Aortic smooth muscle cell (primary cell): ENCODE results near the gene TPRN. TPM values are rescaled to one million over a fixed set of nuclear protein-coding genes. Genes with fewer than 3 reads are reported as not detected.

Experiments
- total RNA-seq: library from RNA; depleted of rRNA; stranded (reverse); fragments of >200 nt; gene quantifications from 2 replicates; pipeline ENCODE4 v1.2.3, GENCODE V29; 2014

Gene TPRN, protein sequence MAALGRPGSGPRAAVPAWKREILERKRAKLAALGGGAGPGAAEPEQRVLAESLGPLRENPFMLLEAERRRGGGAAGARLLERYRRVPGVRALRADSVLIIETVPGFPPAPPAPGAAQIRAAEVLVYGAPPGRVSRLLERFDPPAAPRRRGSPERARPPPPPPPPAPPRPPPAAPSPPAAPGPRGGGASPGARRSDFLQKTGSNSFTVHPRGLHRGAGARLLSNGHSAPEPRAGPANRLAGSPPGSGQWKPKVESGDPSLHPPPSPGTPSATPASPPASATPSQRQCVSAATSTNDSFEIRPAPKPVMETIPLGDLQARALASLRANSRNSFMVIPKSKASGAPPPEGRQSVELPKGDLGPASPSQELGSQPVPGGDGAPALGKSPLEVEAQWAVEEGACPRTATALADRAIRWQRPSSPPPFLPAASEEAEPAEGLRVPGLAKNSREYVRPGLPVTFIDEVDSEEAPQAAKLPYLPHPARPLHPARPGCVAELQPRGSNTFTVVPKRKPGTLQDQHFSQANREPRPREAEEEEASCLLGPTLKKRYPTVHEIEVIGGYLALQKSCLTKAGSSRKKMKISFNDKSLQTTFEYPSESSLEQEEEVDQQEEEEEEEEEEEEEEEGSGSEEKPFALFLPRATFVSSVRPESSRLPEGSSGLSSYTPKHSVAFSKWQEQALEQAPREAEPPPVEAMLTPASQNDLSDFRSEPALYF
- 5.2 and 5.8 TPM in 2 replicates for total RNA-seq

DNA sequence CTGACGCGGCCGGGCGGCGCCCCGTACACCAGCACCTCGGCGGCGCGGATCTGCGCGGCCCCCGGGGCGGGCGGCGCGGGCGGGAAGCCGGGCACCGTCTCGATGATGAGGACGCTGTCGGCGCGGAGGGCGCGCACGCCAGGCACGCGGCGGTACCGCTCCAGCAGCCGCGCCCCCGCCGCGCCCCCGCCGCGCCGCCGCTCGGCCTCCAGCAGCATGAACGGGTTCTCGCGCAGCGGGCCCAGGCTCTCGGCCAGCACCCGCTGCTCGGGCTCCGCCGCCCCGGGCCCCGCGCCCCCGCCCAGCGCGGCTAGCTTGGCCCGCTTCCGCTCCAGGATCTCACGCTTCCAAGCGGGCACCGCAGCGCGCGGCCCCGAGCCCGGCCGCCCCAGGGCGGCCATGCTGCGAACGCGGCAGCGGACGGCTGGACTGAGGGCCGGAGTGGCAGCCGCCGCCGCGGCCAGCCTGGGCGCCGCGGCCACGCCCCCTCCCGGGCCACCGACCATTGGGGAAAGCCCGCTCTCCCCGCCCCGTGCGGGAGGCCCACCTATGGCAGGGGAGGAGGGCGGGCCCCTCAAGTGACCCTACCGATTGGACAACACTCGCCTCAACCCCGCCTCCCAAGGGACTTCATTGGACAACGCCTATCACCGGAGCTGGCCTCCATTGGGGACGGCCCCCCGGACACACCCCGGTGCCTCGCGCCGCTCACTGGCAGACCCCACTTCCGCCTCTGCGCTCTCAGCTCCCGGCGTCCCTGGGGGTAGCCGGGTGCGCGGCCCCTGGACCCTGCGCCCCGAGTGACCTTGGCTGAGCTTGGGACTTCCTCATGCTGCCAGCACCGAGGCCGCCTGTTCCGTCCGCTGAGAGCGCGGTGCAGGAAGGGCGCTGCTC is at the start of gene TPRN:
TPRN (minus strand) TSS at position 431 of the 894 bp plus-strand sequence; CDS start at position 401, 30 bp downstream.

DNA sequence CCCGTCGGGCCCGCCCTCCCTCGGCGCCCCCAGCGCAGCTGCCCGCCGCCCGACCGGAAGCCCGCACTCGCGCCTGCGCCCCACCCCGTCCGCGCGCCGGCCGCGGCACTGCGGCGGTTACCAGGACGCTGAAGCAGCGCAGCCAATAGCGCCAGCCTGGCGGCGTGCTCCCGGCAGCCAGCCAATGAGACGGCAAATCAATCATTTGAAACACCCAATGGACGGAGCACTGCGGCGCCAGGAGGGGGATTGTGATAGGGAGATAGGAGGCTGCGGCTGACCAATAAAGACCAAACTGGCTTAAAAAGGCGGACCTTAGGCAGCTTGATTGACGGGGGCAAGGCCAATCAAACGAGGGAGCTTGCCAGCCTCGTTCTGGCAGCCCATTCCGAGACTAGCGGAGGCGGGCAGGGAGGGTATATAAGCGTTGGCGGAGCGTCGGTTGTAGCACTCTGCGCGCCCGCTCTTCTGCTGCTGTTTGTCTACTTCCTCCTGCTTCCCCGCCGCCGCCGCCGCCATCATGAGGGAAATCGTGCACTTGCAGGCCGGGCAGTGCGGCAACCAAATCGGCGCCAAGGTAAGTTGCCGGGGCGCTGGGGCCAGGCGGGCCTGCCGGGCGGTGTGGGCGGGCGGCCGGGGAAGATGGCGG is 40.4 kb upstream of the TPRN start, which contains the start of gene TUBB4B:
TUBB4B (plus strand) TSS at position 447 of the 649 bp plus-strand sequence; CDS start at position 521, 74 bp downstream.

DNA sequence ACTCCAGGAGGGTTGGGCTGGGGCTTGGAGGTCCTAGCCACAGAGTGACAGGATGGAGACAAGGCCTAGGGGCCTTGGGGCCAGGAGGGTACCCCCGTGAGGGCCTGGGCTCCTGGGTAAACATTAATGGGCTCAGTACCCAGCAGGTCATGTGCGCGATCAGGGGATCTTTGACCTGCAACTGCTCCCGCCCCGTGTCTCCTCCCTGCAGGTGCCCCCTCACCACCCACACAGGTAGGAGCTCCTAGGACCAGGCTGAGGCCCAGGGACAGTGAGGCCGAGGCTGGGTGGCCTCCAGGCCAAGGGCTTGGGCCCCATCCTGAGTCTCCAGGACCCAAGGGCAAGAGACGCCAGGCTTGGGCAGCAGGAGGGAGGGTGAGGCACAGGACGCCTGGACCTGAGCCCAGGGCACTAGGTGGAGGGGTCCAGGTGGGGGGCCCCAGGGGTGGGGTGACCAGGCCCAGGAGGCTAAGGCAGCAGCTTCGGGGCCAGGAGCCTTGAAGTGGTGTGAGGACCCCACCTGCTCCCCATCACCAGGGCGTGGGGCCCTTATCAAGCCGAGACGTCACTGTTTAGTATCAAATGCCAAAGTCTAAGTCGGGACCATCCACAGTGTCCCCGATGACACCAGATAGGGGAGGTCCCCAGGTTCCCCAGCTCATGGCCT is 30.3 kb upstream of the TPRN start, which contains the start of gene SLC34A3:
SLC34A3 (plus strand) TSS at position 197 of the 667 bp plus-strand sequence. CDS start 802 bp downstream, outside the sequence.

DNA sequence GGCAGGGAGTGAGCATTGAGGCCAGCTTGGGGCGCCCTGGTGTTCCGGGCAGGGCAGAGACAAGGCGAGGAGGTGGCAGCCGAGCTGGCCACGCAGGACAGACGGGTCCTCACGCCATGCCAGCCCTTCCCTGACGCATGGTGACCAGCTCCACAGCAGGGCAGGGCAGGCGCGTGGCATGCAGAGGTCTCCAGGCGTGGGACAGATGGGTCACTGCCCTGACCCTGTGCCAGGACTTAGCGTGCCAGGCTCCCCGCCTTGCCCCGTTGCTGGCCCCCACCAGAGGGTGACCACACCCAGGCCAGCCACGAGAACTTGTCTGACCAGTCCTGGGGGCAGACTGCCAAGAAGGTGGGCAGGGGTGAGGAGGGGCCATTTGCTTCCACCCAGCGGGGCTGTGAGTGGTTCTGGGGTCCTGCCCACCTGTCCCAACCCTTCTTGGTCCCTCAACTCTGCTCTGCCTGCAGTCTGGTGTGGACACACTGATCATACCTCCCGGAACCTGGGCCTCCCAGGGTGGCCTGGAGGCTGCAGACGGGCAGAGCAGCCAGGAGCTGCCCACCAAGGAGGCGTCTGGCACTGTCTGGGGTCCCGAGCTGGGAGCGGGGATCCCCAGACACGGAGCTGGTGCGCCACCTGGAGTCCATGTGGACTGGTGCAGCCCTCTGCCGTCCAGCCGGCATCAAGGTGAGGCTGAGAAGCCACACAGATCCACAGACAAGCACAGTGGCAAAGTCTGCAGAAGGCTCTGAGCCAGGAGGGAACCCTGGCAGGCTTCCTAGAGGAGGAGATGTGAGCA is 26.7 kb upstream of the TPRN start, which contains the start of gene RNF224:
RNF224 (plus strand) TSS at position 449 of the 799 bp plus-strand sequence. CDS start 834 bp downstream, outside the sequence.

DNA sequence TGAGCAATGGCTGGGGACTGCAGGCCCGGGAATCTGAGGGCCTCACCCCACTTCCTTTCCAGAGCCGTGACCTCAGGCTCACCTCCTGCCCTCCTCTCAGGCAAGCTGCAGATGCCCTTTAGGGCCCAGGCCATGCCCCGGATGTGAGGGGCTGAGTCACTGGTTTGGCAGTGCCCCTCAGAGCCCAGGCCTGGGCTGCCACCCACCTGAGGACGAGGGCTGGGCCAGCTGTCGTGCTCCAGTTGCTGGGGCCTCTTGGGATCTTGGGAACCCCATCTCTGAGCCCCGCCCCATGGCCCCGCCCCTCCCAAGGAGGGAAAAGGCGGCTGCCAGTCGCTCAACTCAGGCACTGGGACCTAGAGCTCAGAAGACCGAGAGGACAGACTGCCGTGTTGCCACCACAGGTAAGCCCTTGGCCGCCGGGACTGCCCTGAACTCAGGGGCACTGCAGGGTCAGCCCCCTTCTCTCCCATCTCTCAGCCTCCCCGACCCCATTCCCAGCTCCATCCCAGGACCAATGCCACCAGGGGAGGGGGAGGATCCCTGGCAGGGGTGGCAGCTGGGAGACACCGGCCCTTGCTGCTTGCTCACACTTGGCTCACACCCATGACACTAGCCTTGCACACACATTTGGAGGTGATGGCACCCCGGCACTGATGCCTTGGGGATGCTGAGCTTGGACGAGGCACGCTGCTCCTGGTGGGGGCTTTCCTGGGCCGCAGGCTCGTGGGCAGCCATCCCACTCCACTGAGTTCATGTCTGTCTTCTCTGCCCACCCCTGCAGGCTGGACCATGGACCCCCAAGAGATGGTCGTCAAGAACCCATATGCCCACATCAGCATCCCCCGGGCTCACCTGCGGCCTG is 24.5 kb upstream of the TPRN start, which contains the start of gene CYSRT1:
CYSRT1 (plus strand) TSS at position 345 of the 865 bp plus-strand sequence; CDS start at position 793, 448 bp downstream.

DNA sequence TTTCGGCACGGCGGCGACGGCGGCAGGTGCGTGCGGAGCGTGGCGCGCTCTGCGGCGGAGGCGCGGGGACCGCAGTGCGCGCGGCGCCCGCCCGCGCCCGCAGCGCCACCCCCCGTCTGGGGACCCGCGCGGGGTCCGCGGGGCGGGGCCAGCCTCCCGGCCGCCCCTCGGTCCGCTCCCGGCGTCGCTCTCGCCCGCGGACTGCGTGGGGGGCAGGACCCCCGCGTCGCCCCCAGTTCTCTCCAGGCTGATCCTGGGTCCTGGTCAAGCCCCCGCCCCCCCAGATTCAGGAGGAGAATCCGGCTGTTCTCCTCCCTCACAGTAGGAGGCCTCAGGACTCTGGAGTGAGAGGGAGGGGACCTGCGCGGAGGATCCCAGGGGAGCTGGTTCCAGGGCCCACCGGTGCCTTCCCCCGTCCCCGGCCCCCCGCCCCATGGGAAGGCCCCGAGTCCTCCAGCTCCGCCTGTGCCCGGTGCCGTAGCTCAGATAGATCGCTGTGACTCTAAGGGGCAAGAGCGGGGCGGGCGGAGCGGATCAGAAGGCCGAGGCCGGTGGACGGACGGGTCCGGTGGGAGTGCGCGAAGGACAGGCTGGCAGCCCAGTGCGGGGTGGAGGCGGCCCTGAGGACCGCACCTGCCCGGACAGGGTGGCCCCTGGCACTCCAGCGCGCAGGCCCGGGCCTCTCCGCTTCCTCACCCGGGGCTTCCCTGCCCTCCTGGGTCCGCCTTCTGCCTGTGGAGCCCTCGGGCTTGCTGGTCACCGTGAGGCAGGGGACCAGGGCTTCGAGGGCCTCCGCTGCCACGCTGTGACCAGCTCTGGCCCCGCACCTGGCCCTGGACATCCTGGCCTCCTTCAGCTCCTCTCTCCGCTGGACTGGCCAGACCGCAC is 21.9 kb upstream of the TPRN start, which contains the start of gene RNF208:
RNF208 (minus strand) TSS at position 51 of the 888 bp plus-strand sequence. CDS start 1,028 bp downstream, outside the sequence.

DNA sequence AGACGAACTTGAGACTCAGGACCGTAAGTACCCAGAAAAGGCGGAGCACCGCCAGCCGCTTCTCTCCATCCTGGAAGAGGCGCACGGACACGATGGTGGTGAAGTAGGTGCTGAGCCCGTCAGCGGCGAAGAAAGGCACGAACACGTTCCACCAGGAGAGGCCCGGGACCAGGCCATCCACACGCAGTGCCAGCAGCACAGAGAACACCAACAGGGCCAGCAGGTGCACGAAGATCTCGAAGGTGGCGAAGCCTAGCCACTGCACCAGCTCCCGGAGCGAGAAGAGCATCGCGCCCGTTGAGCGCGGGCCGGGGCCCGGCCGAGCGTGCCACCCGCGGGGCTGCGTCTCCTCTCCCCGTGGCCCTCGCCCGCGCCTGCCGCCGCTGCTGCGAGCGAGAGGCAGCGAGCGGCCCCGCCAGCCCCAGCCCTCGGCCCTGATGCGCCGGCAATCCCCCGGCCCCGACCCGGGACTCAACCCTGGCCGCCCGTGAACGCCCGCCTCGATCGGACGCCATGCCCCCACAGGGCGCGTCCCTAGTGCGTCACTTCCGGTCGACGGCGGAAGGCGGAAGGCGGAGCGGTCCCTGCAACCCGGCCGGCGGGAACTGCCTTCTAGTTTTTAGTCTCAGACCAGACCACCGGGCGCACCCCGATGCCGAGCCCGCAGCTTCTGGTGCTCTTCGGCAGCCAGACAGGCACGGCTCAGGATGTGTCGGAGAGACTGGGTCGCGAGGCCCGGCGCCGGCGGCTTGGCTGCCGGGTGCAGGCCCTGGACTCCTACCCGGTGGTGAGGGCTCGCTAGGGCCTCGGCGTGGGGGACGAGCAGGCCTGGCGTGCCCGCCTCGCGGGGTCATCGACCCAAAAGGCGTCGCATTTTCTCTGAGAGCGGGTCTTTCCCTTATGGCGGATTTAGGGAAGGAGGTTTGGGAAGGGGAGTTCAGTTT is 4.9 kb upstream of the TPRN start, which contains the start of the genes NDOR1 and TMEM203:
NDOR1 (plus strand) TSS at position 575 of the 944 bp plus-strand sequence; CDS start at position 653, 78 bp downstream.
TMEM203 (minus strand) TSS at position 523 of the 944 bp plus-strand sequence; CDS start at position 289, 234 bp downstream.

DNA sequence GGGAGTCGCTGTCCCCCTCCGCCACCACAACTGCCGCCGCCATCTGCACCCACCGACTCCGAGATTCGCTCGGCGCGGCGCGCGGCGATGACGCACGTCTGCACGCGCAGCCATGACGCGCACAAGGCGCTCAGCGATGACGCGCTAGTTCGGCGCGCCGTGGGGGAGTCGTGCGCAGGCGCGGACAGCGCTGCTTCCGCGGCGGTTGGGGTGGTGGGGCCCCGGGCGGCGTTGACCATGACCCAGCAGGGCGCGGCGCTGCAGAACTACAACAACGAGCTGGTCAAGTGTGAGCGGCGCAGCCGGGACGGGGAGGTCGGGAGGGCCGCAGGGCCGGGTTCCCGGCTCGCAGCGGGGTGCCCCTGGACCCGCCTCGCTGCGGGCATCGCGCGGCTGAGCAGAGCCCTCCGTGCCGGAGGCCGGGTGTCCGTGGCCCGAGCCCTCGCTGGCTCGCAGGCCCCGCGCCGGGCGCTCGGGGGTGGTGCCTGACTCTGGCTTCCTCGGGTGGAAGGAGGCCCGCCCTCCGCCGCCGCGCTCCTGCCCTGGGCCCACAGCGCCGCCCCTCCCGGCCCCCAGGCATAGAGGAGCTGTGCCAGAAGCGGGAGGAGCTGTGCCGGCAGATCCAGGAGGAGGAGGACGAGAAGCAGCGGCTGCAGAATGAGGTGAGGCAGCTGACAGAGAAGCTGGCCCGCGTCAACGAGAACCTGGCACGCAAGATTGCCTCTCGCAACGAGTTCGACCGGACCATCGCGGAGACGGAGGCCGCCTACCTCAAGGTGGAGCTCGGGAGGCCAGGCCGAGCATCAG is 11.8 kb downstream of the TPRN start, which contains the start of the genes ANAPC2 and SSNA1:
ANAPC2 (minus strand) TSS at position 71 of the 807 bp plus-strand sequence; CDS start at position 43, 28 bp downstream.
SSNA1 (plus strand) TSS at position 187 of the 807 bp plus-strand sequence; CDS start at position 238, 51 bp downstream.

DNA sequence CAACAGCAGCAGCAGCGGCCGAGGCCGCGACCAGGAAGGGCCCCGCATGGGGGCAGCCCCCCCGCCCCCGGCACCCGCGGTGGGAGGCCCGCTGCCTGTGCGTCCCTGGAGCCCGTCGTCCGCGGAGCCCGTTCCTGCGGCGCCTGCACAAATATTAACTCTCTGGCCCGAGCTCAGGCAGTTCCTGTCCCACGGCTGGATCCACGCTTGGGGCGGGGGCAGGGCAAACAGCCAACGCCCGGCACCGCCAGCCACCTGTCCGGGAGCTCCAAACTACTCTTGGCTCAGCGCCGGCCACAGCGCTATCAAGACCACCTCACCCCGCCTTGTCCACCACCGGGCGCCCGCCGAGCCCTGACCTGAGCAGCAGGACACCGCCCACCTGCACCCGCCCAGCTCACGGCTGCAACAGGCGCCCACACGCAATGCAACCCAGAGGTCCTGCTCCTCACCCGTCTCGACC is 30.6 kb downstream of the TPRN start, which contains the start of gene LRRC26:
LRRC26 (minus strand) TSS at position 156 of the 463 bp plus-strand sequence; CDS start at position 48, 108 bp downstream.

Other genes with a start within 250 kb of the TPRN start
- gene LCN12, start 248.5 kb downstream of the TPRN start, total RNA-seq, result 0.26 and 0.37 TPM in 2 replicates
- gene PTGDS, start 223.2 kb downstream of the TPRN start, total RNA-seq, result 9.8 and 21.8 TPM in 2 replicates
- 0.44 and 1.6 TPM in 2 replicates for gene LCNL1, start 217.7 kb downstream of the TPRN start, total RNA-seq
- gene PAXX, start 208.3 kb downstream of the TPRN start, total RNA-seq, result 11.6 and 15.6 TPM in 2 replicates
- gene CLIC3, start 204.2 kb downstream of the TPRN start, total RNA-seq, result 4.8 and 5.2 TPM in 2 replicates
- 33.4 and 40.3 TPM in 2 replicates for gene ABCA2, start 172.5 kb downstream of the TPRN start, total RNA-seq
- gene FUT7, start 168.7 kb downstream of the TPRN start, total RNA-seq, result not detected in 2 replicates
- gene NPDC1, start 154.6 kb downstream of the TPRN start, total RNA-seq, result 21.4 and 28.4 TPM in 2 replicates
- gene ENTPD2, start 146.7 kb downstream of the TPRN start, total RNA-seq, result not detected in 2 replicates
- 5.1 and 7.7 TPM in 2 replicates for gene SAPCD2, start 130.2 kb downstream of the TPRN start, total RNA-seq
- gene UAP1L1, start 123.2 kb downstream of the TPRN start, total RNA-seq, result 14.0 and 19.0 TPM in 2 replicates
- gene MAN1B1, start 113.8 kb downstream of the TPRN start, total RNA-seq, result 84.3 and 90.3 TPM in 2 replicates
- 83.8 and 87.8 TPM in 2 replicates for gene DPP7, start 86.0 kb downstream of the TPRN start, total RNA-seq
- 0.06 and 0.13 TPM in 2 replicates for gene GRIN1, start 61.6 kb downstream of the TPRN start, total RNA-seq
- gene LRRC26, start 30.7 kb downstream of the TPRN start, total RNA-seq, result not detected in 2 replicates
- gene TMEM210, start 28.7 kb downstream of the TPRN start, total RNA-seq, result not detected in 2 replicates
- 21.9 and 23.6 TPM in 2 replicates for gene ANAPC2, start 12.2 kb downstream of the TPRN start, total RNA-seq
- gene SSNA1, start 12.1 kb downstream of the TPRN start, total RNA-seq, result 73.2 and 78.1 TPM in 2 replicates
- gene TMEM203, start 4.9 kb upstream of the TPRN start, total RNA-seq, result 28.7 and 34.1 TPM in 2 replicates
- 3.1 and 3.3 TPM in 2 replicates for gene NDOR1, start 5.0 kb upstream of the TPRN start, total RNA-seq
- 0.40 and 0.50 TPM in 2 replicates for gene RNF208, start 21.5 kb upstream of the TPRN start, total RNA-seq
- gene CYSRT1, start 24.4 kb upstream of the TPRN start, total RNA-seq, result 0.87 and 1.2 TPM in 2 replicates
- 0.12 and 0.13 TPM in 2 replicates for gene RNF224, start 26.8 kb upstream of the TPRN start, total RNA-seq
- 0.06 and 0.13 TPM in 2 replicates for gene SLC34A3, start 30.2 kb upstream of the TPRN start, total RNA-seq
- gene TUBB4B, start 40.5 kb upstream of the TPRN start, total RNA-seq, result 144 and 225 TPM in 2 replicates
- not detected in 2 replicates for gene STPG3, start 50.5 kb upstream of the TPRN start, total RNA-seq
- 44.7 and 51.8 TPM in 2 replicates for gene NELFB, start 54.6 kb upstream of the TPRN start, total RNA-seq
- 35.2 and 35.7 TPM in 2 replicates for gene TOR4A, start 77.0 kb upstream of the TPRN start, total RNA-seq
- 0.25 and 0.53 TPM in 2 replicates for gene NRARP, start 101.5 kb upstream of the TPRN start, total RNA-seq
- 7.1 and 8.6 TPM in 2 replicates for gene EXD3, start 222.4 kb upstream of the TPRN start, total RNA-seq
- gene NOXA1, start 222.7 kb upstream of the TPRN start, total RNA-seq, result 0.53 and 0.56 TPM in 2 replicates
- under 0.01 and 0.06 TPM in 2 replicates for gene ENTPD8, start 240.6 kb upstream of the TPRN start, total RNA-seq